NCI-H345 treated with DMSO at 0.1 percent for 48 hours (cell line): ENCODE data around the gene LGI4.

ENCODE experiments used
- DNase-seq: peaks from one replicate; lab custom pipeline; 2025; ENCODE audit not compliant: unreplicated experiment; lab: John Stamatoyannopoulos, UW

Gene LGI4

DNA sequence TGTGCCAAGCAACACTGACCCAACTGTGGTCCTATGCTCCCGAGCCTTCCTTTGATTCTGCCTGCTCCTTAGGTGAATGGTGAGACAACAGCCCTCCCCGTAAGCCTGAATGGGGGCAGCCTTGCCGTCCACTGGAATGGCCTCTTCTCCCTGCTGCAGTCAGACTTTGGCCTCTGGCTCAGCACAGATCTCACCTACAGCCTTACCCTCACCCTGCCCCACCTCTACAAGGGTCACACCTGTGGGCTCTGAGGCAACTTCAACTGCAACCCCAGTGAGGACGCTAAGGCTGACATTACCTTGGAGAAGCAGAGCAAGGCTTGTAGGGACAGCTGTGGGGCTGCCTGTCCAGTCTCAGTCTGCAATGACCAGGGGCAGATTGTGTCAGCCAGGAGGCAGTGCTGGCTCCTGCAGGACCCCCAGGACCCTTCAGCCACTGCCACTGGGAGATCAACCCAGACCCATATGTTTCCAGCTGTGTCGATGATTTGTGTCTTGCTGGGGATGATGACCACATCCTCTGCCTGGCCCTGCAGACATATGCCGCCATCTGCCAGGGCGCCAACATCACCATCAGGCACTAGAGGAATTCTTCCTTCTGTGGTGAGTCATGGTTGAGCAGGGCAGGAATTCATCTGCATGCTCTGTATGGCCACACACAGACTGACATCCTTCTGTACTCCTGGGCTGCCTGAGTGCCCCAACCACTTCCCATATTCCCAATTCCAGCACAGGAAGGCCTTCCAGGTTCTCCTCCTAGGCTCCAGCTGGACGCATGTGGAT, 46.5 kb downstream of the LGI4 start:
- no peak for DNase-seq

DNA sequence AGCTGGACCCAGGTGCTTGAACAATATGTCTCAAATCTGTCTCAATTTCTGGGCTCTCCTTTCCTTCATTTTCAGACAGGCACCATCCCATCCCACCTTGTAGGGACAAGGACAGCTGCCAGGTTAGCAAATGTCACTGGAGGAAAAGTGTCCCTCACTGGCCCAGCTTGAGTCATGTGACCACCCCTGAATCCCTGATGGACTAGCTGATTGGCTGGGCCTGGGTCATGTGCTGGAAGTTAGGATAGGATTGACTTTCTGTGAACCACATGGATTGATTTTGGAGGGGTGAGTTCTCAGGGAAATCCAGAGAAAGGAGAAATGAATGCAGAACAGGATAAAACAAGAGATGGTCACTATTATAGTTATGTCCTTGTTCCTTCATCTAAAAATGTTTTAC, 47.5 kb downstream of the LGI4 start:
- no peak for DNase-seq

DNA sequence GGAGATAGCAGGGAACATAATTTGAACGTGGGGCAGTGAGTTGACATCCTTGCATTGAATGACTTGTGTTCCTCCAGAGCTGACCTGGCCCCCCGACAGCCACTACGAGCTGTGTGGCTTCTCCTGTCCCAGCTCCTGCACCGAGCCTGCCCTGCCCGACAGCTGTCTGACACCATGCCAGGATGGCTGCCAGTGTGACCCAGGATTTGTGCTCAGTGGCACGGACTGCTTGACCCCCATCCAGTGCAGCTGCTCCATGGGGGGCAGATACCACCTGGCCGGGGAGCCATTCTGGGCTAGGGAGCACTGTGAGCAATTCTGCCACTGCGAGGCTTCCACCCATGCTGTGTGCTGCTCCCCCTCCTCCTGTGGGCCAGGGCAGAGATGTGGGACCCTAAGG, 48.4 kb downstream of the LGI4 start:
- DNase-seq, result no peak

DNA sequence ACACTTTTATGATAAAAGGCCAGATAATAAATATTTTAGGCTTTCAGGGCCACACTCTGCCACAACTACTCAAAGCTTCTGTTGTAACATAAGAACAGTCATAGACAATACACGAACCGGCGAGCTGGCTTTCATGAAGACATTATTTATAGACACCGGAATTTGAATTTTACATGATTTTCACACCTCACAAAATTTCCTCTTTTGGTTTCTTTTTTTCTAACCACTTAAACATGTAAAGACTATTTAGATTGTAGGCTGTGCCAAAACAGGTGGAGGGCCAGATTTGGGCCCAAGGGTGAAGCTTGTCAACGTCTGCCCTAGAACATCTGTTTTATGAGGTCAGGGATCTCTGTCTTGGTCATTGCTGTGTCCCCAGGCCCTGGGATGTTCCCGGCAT, 48.9 kb downstream of the LGI4 start:
- no peak for DNase-seq

DNA sequence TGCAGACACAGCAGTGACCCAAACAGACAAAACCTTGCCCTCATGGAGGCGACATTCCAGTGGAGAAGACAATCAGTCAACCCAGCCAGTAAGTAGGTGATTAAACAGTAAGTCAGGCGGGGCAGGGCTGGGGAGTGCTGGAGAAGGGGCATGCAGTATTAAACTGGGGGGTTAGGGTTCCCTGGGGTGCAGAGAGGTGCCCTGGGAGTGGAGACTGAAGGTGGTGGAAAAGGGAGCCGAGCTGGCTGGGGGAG, 50.4 kb downstream of the LGI4 start:
- no peak for DNase-seq

DNA sequence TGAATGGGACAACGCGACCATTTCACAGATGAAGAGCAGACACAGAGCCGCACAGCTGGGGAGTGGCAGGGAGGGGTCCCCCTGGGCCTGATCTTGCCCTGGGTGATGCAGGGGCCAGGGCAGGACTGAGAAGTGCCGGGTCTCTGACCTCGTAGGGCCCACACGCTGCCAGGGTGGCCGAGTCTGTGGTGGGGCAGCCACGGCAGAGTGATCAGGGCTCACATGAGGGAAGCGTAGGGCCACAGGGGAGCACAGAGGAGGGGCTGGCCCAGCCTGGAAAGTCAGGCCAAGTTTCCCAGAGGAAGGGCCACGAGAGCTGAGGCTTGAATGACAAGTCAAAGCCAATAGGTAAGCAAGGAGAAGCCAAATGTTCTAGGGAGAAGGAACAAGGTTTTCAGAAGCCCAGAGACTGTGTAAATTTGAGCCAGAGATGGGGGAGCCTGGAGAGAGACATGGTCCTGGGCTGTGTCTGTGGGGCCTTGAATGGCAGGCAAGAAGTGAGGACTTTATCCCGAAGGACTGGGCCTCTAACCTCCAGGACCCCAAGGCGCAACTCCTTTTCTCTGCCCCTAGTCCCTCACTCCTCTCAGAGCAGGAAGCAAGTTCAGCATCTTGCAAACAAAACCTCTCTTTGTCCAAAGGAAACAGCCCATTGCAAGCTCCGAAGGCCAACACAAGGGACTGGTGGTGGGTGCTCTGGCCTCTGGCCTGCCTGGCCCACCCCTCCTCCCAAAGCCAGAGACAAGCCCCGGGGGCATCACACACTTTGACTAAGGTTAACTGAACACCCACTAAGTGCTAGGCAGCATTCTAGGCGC, 51.0 kb downstream of the LGI4 start:
- no peak for DNase-seq

DNA sequence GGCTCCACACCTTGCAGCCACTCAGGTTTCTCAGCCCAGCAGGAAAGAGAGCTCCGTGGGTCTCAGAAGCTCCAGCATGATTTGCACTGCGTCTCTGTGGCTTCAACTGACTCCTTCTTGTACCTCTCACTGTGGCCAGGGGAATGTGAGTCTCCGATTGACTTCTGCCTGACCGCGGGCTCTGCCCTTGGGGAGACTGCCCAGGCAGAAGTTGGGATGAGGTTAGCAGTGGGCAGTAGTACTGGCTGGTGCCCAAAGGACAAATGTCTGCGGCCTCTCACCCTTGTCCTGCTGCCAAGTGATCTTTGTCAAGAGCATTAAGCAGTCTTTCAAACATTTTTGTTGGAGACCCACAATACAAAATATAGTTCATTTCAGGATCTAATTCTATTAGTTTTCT, 53.7 kb downstream of the LGI4 start:
- DNase-seq, result no peak

DNA sequence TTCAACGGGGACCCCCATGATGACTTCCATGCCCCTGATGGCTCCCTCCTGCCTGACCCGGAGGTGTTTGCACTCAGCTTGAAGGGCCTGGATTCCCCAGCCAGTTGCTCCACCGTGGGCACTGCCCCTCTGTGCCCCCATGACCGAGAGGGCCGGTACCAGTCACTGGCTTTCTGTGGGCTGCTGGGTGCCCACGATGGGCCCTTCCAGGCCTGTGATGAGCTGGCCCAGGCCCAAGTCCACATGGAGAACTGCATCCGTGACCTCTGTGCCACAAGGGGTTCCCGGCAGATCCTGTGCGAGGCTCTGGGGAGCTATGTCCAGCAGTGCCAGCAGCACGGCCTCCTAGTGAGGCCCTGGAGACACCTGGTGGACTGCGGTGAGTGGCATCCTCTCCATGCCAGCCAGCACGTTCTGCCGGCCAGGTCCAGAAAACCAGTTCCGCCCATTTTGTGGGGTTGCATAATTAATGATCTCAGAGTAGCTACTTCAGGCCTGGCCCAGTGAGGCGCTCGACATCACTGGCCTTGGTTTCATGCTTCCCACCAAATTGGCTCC, 54.2 kb downstream of the LGI4 start:
- no peak for DNase-seq

DNA sequence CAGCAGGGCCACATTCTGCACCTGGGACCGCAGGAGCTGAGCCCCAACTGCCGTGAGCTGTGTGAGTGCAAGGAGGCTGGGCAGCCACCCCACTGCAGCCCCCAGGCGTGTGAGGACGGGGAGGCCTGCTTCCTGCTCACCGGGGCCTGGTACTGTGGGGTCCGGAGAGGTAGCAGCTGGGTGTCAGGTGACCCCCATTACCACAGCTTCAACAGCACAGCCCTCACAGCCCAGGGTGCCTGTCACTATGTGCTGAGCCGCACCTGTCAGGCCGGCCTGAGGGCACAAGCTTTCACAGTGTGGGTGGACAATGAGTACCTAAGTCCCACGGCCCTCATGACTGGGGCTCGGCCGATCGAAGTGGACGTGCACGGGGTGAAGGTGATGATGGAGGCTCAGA, 55.0 kb downstream of the LGI4 start:
- no peak for DNase-seq

DNA sequence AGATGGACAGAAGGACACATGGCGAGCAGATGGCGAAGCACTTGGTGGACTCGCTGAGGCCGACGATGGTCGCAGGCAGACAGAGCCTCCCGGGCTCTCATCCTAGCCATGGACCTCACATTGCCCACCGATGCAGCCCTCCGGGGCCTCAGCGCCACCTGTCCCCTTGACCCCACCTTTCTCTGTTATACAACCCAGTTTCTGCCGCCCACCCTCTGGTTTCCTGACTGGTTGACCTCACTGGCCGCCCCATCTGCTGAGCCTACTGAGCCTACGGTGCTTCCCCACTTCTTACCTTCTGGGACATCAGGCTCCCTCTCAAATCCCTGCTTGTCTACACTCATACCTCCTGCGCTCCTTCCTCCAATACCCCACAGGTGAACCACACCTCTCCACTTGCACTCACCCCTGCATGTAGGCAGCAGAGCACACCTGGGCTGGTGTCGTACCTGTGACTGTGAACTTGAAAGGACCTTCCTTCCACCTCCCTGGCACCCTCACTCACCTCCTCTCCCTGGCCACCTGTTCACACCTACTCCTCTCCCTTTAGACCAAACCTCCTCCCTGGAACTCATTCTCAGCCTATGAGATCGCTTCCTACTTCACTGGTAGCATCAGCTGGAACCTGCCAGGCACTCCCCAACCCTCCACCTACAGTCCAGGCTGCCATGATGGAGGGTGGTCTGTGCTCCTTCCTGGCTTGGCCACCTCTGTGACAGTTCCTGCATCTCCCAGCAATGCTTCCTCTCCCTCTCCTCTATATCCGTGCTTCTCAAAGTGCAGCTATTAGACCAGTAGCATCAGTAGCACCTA, 57.2 kb downstream of the LGI4 start:
- DNase-seq, result no peak

DNA sequence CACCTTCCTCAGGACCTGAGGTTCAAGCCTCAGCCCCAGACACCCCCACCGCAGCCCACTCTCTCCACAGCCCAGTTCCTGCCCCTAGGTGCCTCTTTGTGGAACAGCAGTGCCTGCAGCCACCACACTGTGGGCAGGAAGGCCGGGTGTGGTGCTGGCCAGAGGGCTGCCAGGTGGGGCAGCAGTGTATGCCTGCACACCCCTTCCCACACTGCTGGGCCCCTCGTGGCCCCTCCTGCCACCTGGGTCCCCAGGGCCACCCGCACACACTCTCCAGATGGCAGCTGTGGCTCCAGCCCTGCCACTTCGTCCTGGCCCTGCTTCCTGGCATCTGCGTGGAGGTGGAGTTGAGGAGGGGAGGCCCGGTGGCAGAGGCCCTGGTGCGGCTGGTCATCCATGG, 58.2 kb downstream of the LGI4 start:
- no peak for DNase-seq

DNA sequence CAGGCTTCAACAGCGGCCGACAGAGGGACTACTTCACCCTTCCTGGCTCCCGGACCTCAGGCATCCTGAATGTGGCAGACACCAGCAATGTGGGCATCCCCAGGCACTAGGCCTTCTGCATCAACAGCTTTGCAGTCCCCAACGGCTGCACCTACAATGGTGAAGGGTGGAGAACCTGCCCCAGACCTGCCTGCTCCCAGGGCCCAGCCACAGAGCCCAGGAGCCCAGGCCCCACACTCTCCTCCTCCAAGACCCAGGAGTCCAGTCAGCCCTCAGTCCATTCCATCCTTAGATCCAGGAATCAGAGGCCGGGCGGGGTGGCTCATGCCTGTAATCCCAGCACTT, 58.9 kb downstream of the LGI4 start:
- DNase-seq, result no peak

DNA sequence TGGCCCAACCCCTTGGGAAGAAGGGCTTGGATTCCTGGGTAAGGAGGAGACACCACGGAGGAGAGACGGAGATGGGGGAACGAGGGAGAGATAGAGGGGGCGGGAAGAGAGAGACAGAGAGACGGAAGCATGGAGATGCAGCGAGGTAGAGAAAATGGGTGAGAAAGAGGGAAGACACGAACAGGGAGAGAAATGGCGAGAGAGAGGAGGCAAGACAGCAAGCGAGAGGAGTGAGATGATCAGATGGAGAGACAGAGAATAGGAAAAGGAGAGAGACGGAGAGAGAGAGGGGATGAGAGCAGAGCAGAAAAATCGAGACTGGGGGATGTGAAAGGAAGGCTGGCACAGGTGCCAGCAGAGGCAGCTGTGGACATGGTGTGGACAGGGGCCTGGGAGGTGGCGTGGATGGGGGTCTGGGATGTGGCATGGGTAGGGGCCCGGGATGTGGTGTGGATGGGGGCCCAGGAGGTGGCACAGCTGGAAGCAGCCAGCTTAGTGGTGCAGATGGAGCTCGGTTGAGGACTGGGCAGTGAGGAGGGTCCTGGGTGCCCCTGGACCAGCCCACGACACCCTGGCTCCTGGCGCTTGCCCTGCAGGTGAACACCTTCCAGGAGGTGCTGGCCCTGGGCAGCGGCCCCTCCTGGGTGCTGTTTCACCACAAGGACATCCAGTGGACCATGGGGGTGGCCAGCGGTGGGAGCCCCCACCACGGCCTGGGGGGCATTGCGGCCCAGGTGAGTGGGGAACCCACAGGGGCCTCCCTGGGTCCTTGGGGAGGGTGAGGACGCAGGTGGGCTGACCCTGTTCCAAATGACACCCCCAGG, 59.4 kb downstream of the LGI4 start:
- DNase-seq, result no peak
